Measurements from ENCODE around the gene PUDP.
"Not testable (repeated sequence)": the region's sequence is repeated elsewhere in the genome, so short reads cannot be mapped to it uniquely, and the experiment has no call there.

The PUDP gene

DNA sequence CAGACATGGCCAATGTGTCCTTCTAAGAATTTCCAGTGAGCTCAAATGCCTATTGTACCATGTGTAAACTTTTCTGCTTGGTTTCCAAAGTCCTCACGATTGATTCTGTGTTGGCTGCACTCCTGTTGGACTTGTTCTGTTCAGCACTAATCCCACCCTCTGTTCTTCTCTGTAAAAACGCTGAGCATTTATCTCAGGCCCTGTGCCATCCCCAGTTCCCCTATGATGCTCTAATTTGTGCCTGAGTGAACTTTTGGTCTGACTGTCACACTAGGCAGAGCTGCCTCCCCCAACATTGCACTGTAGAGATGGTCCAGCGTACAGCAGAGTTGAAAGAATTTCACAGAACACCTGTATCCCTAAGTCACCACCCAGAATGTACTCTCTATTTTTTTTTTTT lies 76.6 kb downstream of the PUDP start:
- no peak for DNase-seq

- no peak for DNase-seq
Observed at GRCh38 chrX:7069556-7069955, 78.4 kb downstream of the PUDP start.

GRCh38 chrX:7068939-7069367 lies 79.0 kb downstream of the PUDP start:
- no peak for DNase-seq

GRCh38 chrX:7067256-7067655 lies 80.7 kb downstream of the PUDP start:
- no peak for DNase-seq

- no peak for DNase-seq
Observed at GRCh38 chrX:7065473-7065872, 82.5 kb downstream of the PUDP start.

DNA sequence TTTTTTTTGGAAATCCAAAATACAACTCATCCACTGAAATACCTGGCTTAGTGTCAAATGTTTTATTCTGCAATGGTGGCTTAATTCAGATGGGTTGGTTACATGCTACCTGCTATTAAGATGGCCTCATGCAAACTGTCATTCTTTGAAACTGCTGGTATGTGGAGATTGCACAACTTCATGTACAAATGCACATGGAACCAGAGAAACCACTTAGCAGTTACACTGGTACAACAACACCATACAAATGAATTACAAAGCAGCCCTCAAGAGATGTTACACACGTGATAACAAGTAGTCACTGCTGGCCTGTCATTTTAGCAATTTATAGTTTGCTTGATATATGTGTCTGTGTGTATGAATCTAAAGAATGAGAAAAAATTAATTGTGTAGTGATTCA lies 85.0 kb downstream of the PUDP start:
- DNase-seq, result no peak

GRCh38 chrX:7062276-7062675 lies 85.7 kb downstream of the PUDP start:
- no peak for DNase-seq

DNA sequence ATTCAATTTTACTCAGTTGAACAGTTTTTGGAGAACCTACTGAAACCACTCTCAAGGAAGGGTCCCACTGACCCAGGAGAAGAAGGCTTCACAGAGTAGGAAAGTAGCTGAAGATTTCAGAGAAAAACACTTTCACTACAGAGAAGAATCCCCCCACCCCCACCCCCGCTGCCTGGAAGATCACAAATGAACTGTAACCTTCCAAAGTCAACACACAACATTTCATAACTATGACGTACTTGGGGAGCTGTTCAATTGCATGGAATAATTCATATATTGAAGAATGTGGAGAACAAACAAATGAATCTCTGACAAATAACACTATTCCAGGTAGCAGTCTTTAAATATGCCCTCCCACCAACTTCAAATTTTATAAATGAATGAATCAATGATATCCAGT lies 86.5 kb downstream of the PUDP start:
- DNase-seq, result no peak

GRCh38 chrX:7060444-7060843 lies 87.5 kb downstream of the PUDP start:
- DNase-seq, result no peak

GRCh38 chrX:7059859-7060258 lies 88.1 kb downstream of the PUDP start:
- no peak for DNase-seq

GRCh38 chrX:7059214-7059838 lies 88.6 kb downstream of the PUDP start:
- DNase-seq, result no peak

DNA sequence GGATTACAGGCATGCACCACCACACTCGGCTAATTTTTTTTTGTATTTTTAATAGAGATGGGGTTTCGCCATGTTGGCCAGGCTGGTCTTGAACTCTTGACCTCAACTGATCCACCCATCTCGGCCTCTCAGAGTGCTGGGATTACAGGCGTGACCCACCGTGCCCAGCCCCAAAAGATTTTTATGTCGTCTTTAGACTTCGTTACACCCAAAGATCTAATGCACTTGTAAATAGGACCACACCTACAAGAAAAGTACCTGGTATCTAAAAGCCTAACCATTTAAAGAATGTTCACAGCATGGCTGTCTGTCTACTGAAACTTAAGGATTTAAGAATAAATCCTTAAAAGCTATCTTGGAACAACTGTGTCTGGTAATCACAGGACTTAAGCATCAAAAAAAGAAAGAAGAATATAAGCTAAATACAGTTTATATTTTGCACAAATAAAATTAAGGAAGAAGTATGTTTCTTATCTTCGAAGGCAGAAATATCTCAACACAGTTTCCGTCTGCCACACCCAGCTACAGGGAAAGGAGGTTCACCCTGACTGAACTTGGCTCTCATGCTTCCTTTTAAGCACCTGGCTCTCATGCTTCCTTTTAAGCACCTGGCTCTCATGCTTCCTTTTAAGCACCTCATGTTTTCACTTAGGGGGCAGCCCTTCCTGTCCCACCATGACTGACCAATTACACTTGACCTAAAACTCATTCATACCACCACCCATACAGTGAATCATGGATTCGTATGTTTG lies 92.4 kb downstream of the PUDP start:
- DNase-seq, result no peak

- DNase-seq, result no peak
Observed at GRCh38 chrX:7054219-7055216, 93.4 kb downstream of the PUDP start.

DNA sequence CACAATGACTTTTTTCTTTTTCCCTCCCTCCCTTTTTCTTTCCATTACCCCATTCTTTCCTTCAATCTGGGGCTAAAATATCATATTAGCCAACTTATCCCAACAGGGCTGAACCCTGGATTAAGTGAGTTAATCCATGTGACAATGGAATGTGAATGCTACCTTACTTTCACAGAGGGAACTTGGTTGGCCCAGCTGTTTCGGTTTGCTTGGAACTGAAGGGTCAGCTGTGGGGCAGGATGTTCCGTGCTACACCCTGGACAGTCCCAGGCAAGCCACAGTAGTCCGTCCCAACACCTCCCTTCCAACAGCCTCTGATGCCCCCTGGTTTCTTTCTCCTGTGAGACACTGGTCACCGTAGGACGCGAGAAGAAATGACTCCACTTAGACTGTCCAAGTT lies 95.4 kb downstream of the PUDP start:
- no peak for DNase-seq

DNA sequence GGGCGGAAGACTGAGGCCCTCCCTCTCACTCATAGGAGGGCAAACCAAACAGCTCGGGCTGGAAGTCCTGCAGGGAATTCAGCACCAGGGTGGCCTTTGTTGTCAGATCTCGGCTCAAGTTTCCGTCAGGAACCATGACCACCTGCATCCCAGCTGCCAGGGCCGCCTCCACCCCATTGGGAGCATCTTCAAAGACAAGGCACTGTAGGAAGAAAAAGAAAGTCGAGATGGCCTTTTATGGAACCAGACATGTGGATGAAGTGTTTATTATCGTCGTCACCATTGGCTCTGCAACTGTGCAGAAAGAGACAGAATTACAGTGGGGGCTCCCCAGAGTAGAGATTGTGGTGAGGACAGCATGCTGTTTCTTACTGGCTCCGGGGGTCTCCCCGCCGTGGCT lies 97.7 kb downstream of the PUDP start:
- DNase-seq, result no peak

GRCh38 chrX:7047951-7048350 lies 100.0 kb downstream of the PUDP start:
- no peak for DNase-seq

DNA sequence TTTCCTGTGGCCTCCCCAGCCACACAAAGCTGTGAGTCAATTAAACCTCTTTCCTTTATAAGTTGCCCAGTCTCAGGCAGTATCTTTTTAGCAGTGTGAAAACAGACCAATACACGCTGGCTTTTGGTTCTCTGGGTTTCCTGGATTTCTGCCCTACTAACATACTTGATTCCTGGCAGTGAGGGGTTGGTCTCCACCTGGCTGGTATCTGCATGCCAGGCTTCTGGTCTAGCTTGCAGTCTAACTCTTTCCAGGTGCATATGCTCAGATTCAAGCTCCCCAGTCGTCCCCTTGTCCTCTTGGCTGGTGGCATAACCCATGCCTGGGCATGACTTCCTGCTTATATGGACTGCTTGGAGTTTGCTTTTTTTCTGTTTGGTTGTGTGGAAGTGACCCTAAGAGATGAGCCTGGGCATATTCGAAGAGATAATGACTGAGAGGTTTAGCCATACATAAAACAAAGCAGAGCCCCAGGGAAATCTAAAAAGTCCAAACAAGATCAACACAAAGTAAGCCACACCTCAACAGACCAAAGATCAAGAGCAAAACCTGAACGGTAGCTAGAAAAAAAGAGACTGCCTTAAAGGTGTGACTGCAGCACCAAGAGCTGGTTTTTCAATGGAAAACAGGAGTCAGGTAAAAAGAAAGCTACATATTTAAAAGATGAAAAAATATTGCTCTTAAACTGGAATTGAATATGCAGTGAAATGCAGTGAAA lies 102.6 kb downstream of the PUDP start:
- no peak for DNase-seq

DNA sequence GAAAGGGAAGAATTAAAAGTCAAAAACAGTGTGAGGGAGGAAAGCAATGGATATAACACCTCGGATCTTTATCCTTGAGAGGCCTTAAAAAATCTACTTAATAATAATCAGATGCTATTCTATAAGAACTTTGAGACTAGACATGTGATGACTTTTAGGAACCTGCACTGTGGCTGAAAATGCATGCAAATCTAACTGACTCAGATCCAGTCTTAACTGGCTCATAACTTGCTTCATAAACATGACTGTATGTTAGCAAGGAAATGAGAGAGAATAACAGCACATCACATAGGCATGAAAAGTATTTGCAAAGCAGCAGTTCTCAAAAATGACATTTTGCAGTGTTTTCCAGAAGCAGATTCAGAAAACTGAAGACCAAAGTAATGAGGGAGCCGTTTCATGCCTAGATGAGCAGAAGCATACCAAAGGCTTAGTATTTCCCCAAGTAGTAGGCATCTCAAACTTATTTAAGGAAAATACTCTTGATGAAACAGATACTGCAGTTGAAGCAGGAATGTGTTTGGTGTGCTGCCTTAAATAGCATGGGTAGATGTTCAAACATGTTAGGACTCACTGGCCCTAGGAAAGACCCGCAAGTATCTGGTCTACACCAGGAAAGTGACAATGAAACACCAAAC lies 104.0 kb downstream of the PUDP start:
- not testable (repeated sequence) for DNase-seq

DNA sequence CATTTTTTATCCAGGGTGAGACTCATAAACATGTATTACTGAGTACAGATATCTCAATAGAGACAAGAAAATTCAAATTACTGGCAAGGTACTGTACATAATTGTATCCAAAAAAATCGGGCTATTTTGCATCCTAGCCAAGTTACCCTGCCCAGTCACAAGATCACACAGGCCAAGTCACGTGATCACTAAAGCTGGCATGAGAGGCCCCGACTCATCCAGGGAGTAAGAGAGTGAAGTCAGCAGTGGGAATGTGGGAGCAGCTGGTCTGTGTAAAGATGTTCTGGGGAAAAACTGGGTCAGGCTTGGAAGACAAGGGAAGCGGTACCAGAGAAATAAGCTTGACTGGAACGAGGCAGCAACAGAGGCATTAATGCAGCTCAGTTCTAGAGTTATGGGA lies 119.7 kb downstream of the PUDP start:
- no peak for DNase-seq

DNA sequence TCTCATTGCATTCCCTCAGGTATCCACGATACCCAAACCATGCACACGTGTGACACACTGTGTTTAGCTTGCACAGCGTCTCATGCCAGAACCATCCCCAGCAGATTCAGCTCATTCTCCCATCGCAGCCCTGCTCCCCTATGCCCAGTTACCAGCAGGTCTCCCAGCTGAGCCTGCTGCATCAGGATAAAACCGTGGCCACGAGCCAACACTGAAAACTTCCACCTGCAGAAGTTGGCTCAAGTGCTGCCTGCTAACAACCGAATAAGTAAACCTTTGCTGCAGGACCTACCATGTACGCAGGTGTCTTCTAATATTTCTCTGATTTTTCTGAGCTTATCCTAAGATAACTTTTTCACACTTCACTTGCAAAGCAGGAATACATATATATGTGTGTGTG lies 120.9 kb downstream of the PUDP start:
- no peak for DNase-seq

DNA sequence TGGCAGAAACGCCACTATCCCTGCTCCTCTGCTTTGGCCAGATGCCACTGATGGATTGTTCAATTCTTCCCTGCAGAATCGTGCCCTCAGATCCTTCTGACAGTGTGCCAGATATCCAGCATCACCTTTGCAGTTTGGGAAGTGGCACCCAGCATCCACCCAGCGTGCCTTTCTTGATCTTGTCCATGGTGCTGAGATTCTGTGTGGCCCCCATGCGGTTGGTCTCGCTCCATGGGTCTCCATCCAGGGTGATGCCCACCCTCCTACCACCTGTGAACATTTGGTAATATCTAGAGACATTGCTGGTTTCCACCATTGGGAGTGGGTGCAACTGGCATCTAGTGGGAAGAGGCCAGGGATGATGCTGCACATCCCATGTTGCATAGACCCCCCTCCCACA lies 121.6 kb downstream of the PUDP start:
- DNase-seq, result not testable (repeated sequence)

- no peak for DNase-seq
Observed at GRCh38 chrX:7025471-7025870, 122.5 kb downstream of the PUDP start.
